GM21367 (cell line): ENCODE data around the gene TSPEAR.

Source experiments
- ATAC-seq: cut with Tn5 transposase; IDR thresholded peaks from one replicate; pipeline ENCODE4 v1.9.1; 2021; ENCODE audit not compliant: unreplicated experiment

TSPEAR gene

GRCh38 chr21:44741921-44742320, 30.5 kb upstream of the TSPEAR start:
- ATAC-seq, result no peak

GRCh38 chr21:44740742-44741141, 29.4 kb upstream of the TSPEAR start:
- ATAC-seq, result no peak

GRCh38 chr21:44739316-44739715, 27.9 kb upstream of the TSPEAR start:
- ATAC-seq, result no peak

GRCh38 chr21:44738621-44739020, 27.2 kb upstream of the TSPEAR start:
- ATAC-seq, result no peak

GRCh38 chr21:44737706-44738354, 26.5 kb upstream of the TSPEAR start:
- ATAC-seq, result no peak

GRCh38 chr21:44736291-44737004, 25.1 kb upstream of the TSPEAR start:
- ATAC-seq, result no peak

GRCh38 chr21:44735821-44736220, 24.4 kb upstream of the TSPEAR start:
- no peak for ATAC-seq

GRCh38 chr21:44734841-44735240, 23.5 kb upstream of the TSPEAR start:
- ATAC-seq, result no peak

GRCh38 chr21:44734026-44734745, 22.8 kb upstream of the TSPEAR start:
- no peak for ATAC-seq

- no peak for ATAC-seq
Observed at GRCh38 chr21:44732956-44733355, 21.6 kb upstream of the TSPEAR start.

GRCh38 chr21:44732263-44732662, 20.9 kb upstream of the TSPEAR start:
- ATAC-seq, result no peak

- no peak for ATAC-seq
Observed at GRCh38 chr21:44730951-44731579, 19.7 kb upstream of the TSPEAR start.

- ATAC-seq, result no peak
Observed at GRCh38 chr21:44730028-44730395, 18.6 kb upstream of the TSPEAR start.

- ATAC-seq, result no peak
Observed at GRCh38 chr21:44729336-44730027, 18.1 kb upstream of the TSPEAR start.

- ATAC-seq, result no peak
Observed at GRCh38 chr21:44728716-44729115, 17.3 kb upstream of the TSPEAR start.

GRCh38 chr21:44727757-44728156, 16.4 kb upstream of the TSPEAR start:
- no peak for ATAC-seq

GRCh38 chr21:44727321-44727720, 15.9 kb upstream of the TSPEAR start:
- ATAC-seq, result no peak

- no peak for ATAC-seq
Observed at GRCh38 chr21:44726826-44727225, 15.5 kb upstream of the TSPEAR start.

- ATAC-seq, result no peak
Observed at GRCh38 chr21:44724926-44725325, 13.6 kb upstream of the TSPEAR start.

- no peak for ATAC-seq
Observed at GRCh38 chr21:44724196-44724595, 12.8 kb upstream of the TSPEAR start.
